ENCODE results near the gene VIT. TPM values are rescaled to one million over a fixed set of nuclear protein-coding genes. Genes with fewer than 3 reads are reported as not detected.

The VIT gene
- total RNA-seq, 4 donors from 2014 or later = 1.2 to 5.0 (median 3.8) TPM

GRCh38 chr2:36663851-36664695, 32.4 kb upstream of the VIT start:
- Histone ChIP-seq H3K4me1 (no peaks in the 10 kb centered on the region), H3K27ac (no peak overlapping the region), H3K27me3 (no peaks in the 10 kb centered on the region), H3K9me3 (no peaks in the 10 kb centered on the region), H3K4me3 (no peak overlapping the region), H3K36me3 (no peaks in the 10 kb centered on the region)
- DNase-seq = peak in 1 of 3 donors; percentile 50
- peak in 5 of 6 experiments; percentile 62 to 85 (median 79) for TF ChIP-seq CTCF (IDR thresholded peaks at IDR 0.05)
- no peak for TF ChIP-seq POLR2A (IDR thresholded peaks at IDR 0.05)

GRCh38 chr2:36664696-36665076, 31.8 kb upstream of the VIT start:
- Histone ChIP-seq H3K36me3 (no peaks in the 10 kb centered on the region), H3K27ac (no peak overlapping the region), H3K27me3 (no peaks in the 10 kb centered on the region), H3K4me3 (no peak overlapping the region), H3K4me1 (no peaks in the 10 kb centered on the region), H3K9me3 (no peaks in the 10 kb centered on the region)
- no peak for DNase-seq
- no peak for TF ChIP-seq CTCF (IDR thresholded peaks at IDR 0.05)
- no peak for TF ChIP-seq POLR2A (IDR thresholded peaks at IDR 0.05)

- DNase-seq = no peak
- H3K9me3 ChIP-seq = no peaks in the 10 kb centered on the region
- no peaks in the 10 kb centered on the region for H3K27me3 ChIP-seq
- no peak overlapping the region for H3K4me3 ChIP-seq
- H3K27ac ChIP-seq = no peak overlapping the region
- TF ChIP-seq POLR2A (IDR thresholded peaks at IDR 0.05) (no peak), CTCF (IDR thresholded peaks at IDR 0.05) (no peak)
- no peaks in the 10 kb centered on the region for H3K4me1 ChIP-seq
- no peaks in the 10 kb centered on the region for H3K36me3 ChIP-seq
Measured at GRCh38 chr2:36667931-36668330, 28.6 kb upstream of the VIT start.

GRCh38 chr2:36670881-36671595, 25.5 kb upstream of the VIT start:
- no peaks in the 10 kb centered on the region for H3K36me3 ChIP-seq
- H3K4me1 ChIP-seq = no peaks in the 10 kb centered on the region
- DNase-seq = no peak
- H3K27me3 ChIP-seq = no peaks in the 10 kb centered on the region
- no peaks in the 10 kb centered on the region for H3K9me3 ChIP-seq
- TF ChIP-seq POLR2A (IDR thresholded peaks at IDR 0.05) (no peak), CTCF (IDR thresholded peaks at IDR 0.05) (no peak)
- no peak overlapping the region for H3K27ac ChIP-seq
- no peak overlapping the region for H3K4me3 ChIP-seq

- H3K27ac ChIP-seq = no peak overlapping the region
- H3K9me3 ChIP-seq = no peaks in the 10 kb centered on the region
- no peak overlapping the region for H3K4me3 ChIP-seq
- DNase-seq = no peak
- TF ChIP-seq CTCF (IDR thresholded peaks at IDR 0.05) (no peak), POLR2A (IDR thresholded peaks at IDR 0.05) (no peak)
- no peaks in the 10 kb centered on the region for H3K36me3 ChIP-seq
- no peaks in the 10 kb centered on the region for H3K4me1 ChIP-seq
- H3K27me3 ChIP-seq = no peaks in the 10 kb centered on the region
Measured at GRCh38 chr2:36671731-36672130, 24.8 kb upstream of the VIT start.

All from Peyer's patch (tissue), 4 donors.